HepG2 (cell line): Measurements from ENCODE around the gene ST6GALNAC6. TPM values are rescaled to one million over a fixed set of nuclear protein-coding genes. Genes with fewer than 3 reads are reported as not detected.
A peak's percentile ranks its signal among the peaks of the same experiment; 100 is the strongest.

Experiments used
- CEBPG ChIP-seq: IDR thresholded peaks from 2 replicates; pipeline ENCODE4 v1.6.1; 2016
- CEBPZ ChIP-seq: IDR thresholded peaks from 2 replicates; pipeline ENCODE4 v1.6.1; 2012; ENCODE audit warnings: low read length, improper control_type of control experiment
- CHD2 ChIP-seq: IDR thresholded peaks from 2 replicates; pipeline ENCODE4 v1.6.1; 2011; ENCODE audit warnings: low read depth, low read length, improper control_type of control experiment
- CREB3 ChIP-seq: sonication (generic); formaldehyde crosslinking; IDR thresholded peaks from 2 replicates; pipeline ENCODE4 v1.5.0; 2020; ENCODE audit warnings: missing genetic modification reagents
- DBP ChIP-seq: sonication (generic); formaldehyde crosslinking; IDR thresholded peaks from 2 replicates; pipeline ENCODE4 v1.4.0; 2020; ENCODE audit warnings: missing genetic modification reagents; ENCODE audit errors: not compliant biosample characterization
- FOSL1 ChIP-seq: sonication (generic); formaldehyde crosslinking; IDR thresholded peaks from 2 replicates; pipeline ENCODE4 v1.9.0; 2021; ENCODE audit warnings: missing genetic modification reagents, borderline replicate concordance
- FOXK2 ChIP-seq: fragments of 450-650 bp; IDR thresholded peaks from 2 replicates; pipeline ENCODE4 v1.6.1; 2016
- HIVEP1 ChIP-seq: sonication (generic); formaldehyde crosslinking; IDR thresholded peaks from 2 replicates; pipeline ENCODE4 v1.4.0; 2020; ENCODE audit warnings: mild to moderate bottlenecking, missing genetic modification reagents
- JUN ChIP-seq: sonication (generic); formaldehyde crosslinking; IDR thresholded peaks from 2 replicates; pipeline ENCODE4 v1.4.0; 2020; ENCODE audit warnings: mild to moderate bottlenecking, missing genetic modification reagents
- MLX ChIP-seq: IDR thresholded peaks from 2 replicates; pipeline ENCODE4 v1.6.1; 2016
- NFRKB ChIP-seq: fragments of 450-650 bp; IDR thresholded peaks from 2 replicates; pipeline ENCODE4 v1.6.1; 2017
- NPAS2 ChIP-seq: sonication (generic); formaldehyde crosslinking; IDR thresholded peaks from 2 replicates; pipeline ENCODE4 v1.8.0; 2022; ENCODE audit warnings: mild to moderate bottlenecking, missing genetic modification reagents, borderline replicate concordance
- PBX3 ChIP-seq: sonication (generic); formaldehyde crosslinking; IDR thresholded peaks from 2 replicates; pipeline ENCODE4 v1.8.1; 2023; ENCODE audit warnings: missing genetic modification reagents, inconsistent platforms, borderline replicate concordance
- RXRB ChIP-seq: IDR thresholded peaks from 2 replicates; pipeline ENCODE4 v1.6.1; 2016; ENCODE audit warnings: borderline replicate concordance, missing genetic modification reagents, missing compliant biosample characterization
- XBP1 ChIP-seq: sonication (generic); formaldehyde crosslinking; IDR thresholded peaks from 2 replicates; pipeline ENCODE4 v1.5.0; 2020; ENCODE audit warnings: missing genetic modification reagents
- ZBTB39 ChIP-seq: sonication (generic); formaldehyde crosslinking; IDR thresholded peaks from 2 replicates; pipeline ENCODE4 v1.5.0; 2020; ENCODE audit warnings: missing genetic modification reagents
- ZMYM3 ChIP-seq: sonication (generic); formaldehyde crosslinking; IDR thresholded peaks from 2 replicates; pipeline ENCODE4 v1.5.1; 2020; ENCODE audit warnings: mild to moderate bottlenecking, missing genetic modification reagents
- ZNF180 ChIP-seq: sonication (generic); formaldehyde crosslinking; IDR thresholded peaks from 2 replicates; pipeline ENCODE4 v1.4.0; 2020; ENCODE audit warnings: low read depth, missing genetic modification reagents, borderline replicate concordance
- ZNF335 ChIP-seq: sonication (generic); formaldehyde crosslinking; IDR thresholded peaks from 2 replicates; pipeline ENCODE4 v1.4.0; 2020; ENCODE audit warnings: missing genetic modification reagents
- ZNF484 ChIP-seq: sonication (generic); formaldehyde crosslinking; IDR thresholded peaks from 2 replicates; pipeline ENCODE4 v1.5.1; 2020; ENCODE audit warnings: mild to moderate bottlenecking, low read depth, missing genetic modification reagents, borderline replicate concordance
- ZNF552 ChIP-seq: sonication (generic); formaldehyde crosslinking; IDR thresholded peaks from 2 replicates; pipeline ENCODE4 v1.9.0; 2022; ENCODE audit warnings: missing genetic modification reagents, mild to moderate bottlenecking, borderline replicate concordance
- ZNF773 ChIP-seq: sonication (generic); formaldehyde crosslinking; IDR thresholded peaks from 2 replicates; pipeline ENCODE4 v1.4.0; 2020; ENCODE audit warnings: missing genetic modification reagents, borderline replicate concordance
- polyA plus RNA-seq, 8 experiments: library from polyadenylated mRNA; depleted of rRNA in 3 of 8; stranded (reverse) in 7 of 8; unstranded in 1 of 8; fragments of >200 nt; fragmentation: Illumina TruSeq in 4 of 8; extraction: Trizol in 4 of 8; gene quantifications; 2 replicates each; pipeline versions ENCODE4 v1.2.1 to v1.2.3, GENCODE V29; 2011 to 2016; ENCODE audit warnings: low read depth in 4 of 8, missing spikeins in 1 of 8, mixed read lengths in 1 of 8; ENCODE audit not compliant: insufficient read depth in 1 of 8
- total RNA-seq, 5 experiments: library from RNA; depleted of rRNA; stranded (reverse); fragments of >200 nt; fragmentation: Illumina TruSeq; extraction: Trizol; gene quantifications; 2 replicates each; pipeline ENCODE4 v1.2.3, GENCODE V29; 2016; ENCODE audit warnings: low read depth in 1 of 5

Gene ST6GALNAC6
- total and polyA plus RNA-seq, 2 of the 13 experiments (the other 11 are each of a cell fraction or from before 2014, with no cell fraction given), result 18.5 to 65.4 TPM

GRCh38 chr9:127898433-127899127 lies 823 bp downstream of the ST6GALNAC6 start (continued):
- no peak for TF ChIP-seq CEBPZ
- TF ChIP-seq RXRB (CRISPR knock-in tag), result no peak
- TF ChIP-seq JUN (CRISPR knock-in tag), result no peak
- peak; percentile 98 for TF ChIP-seq ZMYM3 (CRISPR knock-in tag)
- TF ChIP-seq DBP, result no peak
- no peak for TF ChIP-seq NFRKB
- no peak for TF ChIP-seq ZNF180 (CRISPR knock-in tag)
- TF ChIP-seq HIVEP1 (CRISPR knock-in tag), result no peak
- TF ChIP-seq CEBPG (CRISPR knock-in tag), result no peak
- TF ChIP-seq ZNF552 (CRISPR knock-in tag), result 0 out of 2 replicates have a peak, but pooled peaks have one; percentile 69
- no peak for TF ChIP-seq CHD2
- TF ChIP-seq MLX (CRISPR knock-in tag), result no peak
- TF ChIP-seq FOSL1 (CRISPR knock-in tag), result no peak
- TF ChIP-seq PBX3 (CRISPR knock-in tag), result no peak
- no peak for TF ChIP-seq ZBTB39
- no peak for TF ChIP-seq FOXK2
- TF ChIP-seq ZNF484, result no peak
- no peak for TF ChIP-seq CREB3 (CRISPR knock-in tag)
- no peak; the same call in 1 of the 2 replicates for TF ChIP-seq ZNF773 (CRISPR knock-in tag)
- TF ChIP-seq ZNF335, result 0 out of 2 replicates have a peak, but pooled peaks have one; percentile 48
- TF ChIP-seq XBP1 (CRISPR knock-in tag), result no peak
- no peak for TF ChIP-seq NPAS2 (CRISPR knock-in tag)
